ENCODE results near the gene PPP1R3D.

The PPP1R3D gene

GRCh38 chr20:59948828-59949720, 9.0 kb upstream of the PPP1R3D start:
- DNase-seq (ENCODE audit: low read depth in 1 of 2, low spot score in 1 of 2) = no peak

DNA sequence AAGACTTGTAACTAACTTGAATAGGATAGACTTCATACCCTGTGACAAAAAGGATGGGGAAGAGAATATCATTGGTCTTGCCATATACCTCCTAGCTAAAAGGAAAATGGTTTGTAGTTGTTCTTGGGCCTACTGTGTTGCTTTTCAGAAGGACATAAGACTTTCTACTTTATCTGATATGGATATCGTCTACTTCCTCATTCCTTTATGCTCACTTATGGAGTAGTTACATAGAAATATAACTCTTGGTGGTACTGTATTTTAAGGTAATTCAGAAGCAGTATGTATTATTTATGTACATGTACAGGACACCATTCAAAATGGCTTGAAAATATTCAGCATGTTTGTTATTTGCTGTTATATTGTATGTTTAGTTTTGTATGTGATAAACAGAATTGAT, 8.1 kb upstream of the PPP1R3D start:
- no peak for DNase-seq (ENCODE audit: low read depth in 1 of 2, low spot score in 1 of 2)

DNA sequence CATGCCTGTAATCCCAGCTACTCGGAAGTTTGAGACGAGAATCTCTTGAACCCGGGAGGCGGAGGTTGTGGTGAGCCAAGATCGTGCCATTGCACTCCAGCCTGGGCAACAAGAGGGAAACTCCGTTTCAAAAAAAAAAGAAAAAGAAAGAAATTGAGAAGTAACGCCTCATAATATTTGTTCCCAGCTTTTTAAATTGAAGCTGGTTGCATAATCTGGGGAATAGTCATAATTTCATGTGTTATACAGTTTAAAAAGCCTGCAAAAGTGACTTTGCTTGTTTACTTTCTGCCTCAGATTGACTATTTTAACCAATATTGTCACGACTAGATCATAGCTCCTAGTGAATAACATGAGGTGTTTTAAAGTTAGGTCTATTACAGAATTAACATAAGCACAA, 7.3 kb upstream of the PPP1R3D start:
- no peak for DNase-seq (ENCODE audit: low read depth in 1 of 2, low spot score in 1 of 2)

DNA sequence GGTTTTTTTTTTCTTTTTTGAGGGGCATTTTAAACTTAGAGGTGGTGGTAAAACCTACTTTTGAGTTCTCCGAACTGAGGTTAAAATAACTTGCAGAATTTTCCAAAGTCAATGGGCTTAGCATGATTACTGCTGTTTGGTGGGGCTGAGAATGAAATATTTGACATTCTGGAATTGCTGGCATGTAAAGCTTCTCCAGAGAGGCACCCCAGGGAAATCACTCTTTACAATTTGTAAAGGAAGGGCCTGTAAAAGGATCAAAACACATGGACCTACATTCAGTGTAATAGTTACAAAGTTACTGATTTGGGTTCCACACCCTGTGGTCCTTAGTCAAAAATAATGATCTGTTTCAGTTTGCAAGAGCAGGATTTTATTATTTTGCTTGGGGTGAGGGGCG, 5.6 kb upstream of the PPP1R3D start:
- DNase-seq (ENCODE audit: low read depth in 1 of 2, low spot score in 1 of 2) = no peak

GRCh38 chr20:59945175-59945574, 5.1 kb upstream of the PPP1R3D start:
- no peak for DNase-seq (ENCODE audit: low read depth in 1 of 2, low spot score in 1 of 2)

- no peak for DNase-seq (ENCODE audit: low read depth in 1 of 2, low spot score in 1 of 2)
These were observed 4.6 kb upstream of the PPP1R3D start for GRCh38 chr20:59944726-59945125.

- no peak for DNase-seq (ENCODE audit: low read depth in 1 of 2, low spot score in 1 of 2)
These were observed 2.1 kb upstream of the PPP1R3D start for GRCh38 chr20:59942245-59942644.

DNA sequence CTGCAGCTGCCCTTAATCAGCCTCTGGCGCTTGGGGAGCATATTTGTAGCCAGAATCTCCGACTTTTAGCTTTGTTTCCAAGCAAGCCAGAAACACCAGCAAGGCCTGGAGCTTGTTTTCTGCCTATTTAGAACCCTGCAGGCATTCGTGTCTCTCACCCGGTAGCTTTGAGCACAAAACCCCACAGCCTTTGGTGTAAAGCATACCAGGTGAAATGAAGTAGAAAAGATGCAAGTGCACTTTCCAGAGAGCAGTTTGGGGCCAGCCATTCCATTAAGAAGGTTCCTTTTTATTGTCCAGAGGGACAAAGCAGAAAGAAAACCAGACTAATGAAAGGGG, 820 bp upstream of the PPP1R3D start:
- DNase-seq (ENCODE audit: low read depth in 1 of 2, low spot score in 1 of 2) = no peak

DNA sequence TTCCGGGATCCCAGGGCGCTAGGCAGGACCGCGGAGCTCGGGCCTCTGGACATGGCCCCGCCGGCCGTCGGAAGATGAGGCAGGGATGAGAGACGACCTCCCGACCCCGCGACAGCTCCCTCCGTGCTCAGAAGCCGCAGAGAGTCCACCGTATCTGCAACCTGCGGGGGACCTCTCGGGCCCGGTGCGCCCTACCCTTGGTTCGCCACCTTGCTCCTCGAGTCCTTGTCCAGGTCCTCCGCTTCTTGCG, 301 bp downstream of the PPP1R3D start:
- DNase-seq (ENCODE audit: low read depth in 1 of 2, low spot score in 1 of 2) = no peak

DNA sequence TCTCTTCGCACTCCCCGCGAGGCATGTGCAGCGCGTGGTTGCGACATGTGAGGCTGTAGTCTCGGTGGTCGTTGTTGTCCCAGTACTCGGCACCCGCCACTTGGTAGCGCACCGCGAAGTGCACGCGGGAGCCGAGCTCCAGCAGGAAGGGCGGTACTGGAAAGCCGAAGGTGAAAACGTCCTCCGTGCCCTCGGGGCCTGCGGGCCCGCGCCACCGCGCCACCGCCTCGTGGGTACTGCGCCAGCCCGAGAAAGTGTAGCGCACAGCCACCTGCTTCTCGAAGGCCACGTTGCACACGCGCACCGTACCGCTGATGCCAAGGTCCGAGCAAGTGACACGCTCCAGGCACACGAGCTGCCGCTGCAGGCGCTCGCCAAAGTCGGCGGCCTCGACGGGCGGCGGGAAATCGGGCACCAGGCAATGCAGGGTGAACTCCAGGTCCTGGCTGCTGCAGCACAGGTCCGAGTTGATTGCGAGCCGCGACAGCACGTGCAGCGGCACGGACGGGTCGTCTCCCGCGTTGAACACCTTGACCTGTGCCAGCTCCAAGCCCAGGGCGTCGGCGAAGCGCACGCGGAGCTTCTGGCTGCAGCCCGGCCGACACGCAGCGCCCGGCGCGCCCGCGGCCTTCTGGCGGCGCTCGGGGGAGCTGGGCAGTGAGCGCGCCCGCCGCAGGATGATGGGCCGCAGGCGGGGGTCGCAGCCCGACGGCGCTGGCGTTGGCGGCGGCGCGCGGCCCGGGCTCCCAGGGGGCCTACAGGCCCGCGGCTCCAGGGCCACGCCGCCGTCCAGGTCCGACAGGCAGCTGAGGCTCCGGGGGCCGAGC, 840 bp downstream of the PPP1R3D start:
- DNase-seq (ENCODE audit: low read depth in 1 of 2, low spot score in 1 of 2) = no peak

DNA sequence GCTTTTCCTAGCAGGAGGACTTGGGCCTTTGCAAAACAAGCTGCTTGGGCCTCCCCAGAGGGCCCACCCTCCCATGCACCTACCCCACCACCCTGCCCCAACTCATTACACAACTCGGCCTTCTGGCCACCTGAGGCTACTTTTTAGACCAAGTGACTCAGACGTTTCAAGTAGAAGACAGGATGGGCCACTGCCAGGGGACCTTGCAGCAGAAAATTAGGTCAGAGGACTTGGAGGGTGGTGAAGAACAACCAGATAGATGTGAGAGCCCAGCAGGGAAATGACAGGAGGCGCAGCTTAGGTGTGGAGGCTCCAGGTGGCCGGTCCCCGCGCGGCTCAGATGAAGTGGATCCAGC, 1.4 kb downstream of the PPP1R3D start:
- no peak for DNase-seq (ENCODE audit: low read depth in 1 of 2, low spot score in 1 of 2)

DNA sequence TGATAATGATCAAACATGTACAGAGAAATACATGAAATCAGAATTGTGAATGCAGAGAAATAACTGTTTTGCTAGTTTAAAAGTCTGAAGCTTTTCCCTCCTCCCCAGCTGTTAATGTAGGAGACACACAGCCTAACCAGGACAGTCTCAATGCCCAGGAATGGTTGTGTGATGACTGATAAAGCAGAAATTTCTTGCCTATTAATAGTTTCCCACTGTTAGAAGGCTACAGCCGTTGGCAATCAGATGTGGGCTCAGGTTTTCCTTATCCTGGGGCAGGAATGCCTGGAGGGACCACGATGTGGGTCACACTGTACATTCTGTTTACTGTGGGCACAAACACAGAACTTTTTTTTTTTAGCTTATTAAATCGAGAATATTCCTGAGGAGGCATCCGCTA, 1.9 kb downstream of the PPP1R3D start:
- DNase-seq (ENCODE audit: low read depth in 1 of 2, low spot score in 1 of 2) = no peak

- DNase-seq (ENCODE audit: low read depth in 1 of 2, low spot score in 1 of 2) = no peak
These were observed 3.0 kb downstream of the PPP1R3D start for GRCh38 chr20:59937150-59937549.

- DNase-seq (ENCODE audit: low read depth in 1 of 2, low spot score in 1 of 2) = no peak
These were observed 3.7 kb downstream of the PPP1R3D start for GRCh38 chr20:59936409-59936808.

- DNase-seq (ENCODE audit: low read depth in 1 of 2, low spot score in 1 of 2) = no peak
These were observed 4.5 kb downstream of the PPP1R3D start for GRCh38 chr20:59935457-59936185.

- peak; percentile 62 to 73 for DNase-seq (ENCODE audit: low read depth in 1 of 2, low spot score in 1 of 2)
These were observed 6.1 kb downstream of the PPP1R3D start for GRCh38 chr20:59933849-59934585.

DNA sequence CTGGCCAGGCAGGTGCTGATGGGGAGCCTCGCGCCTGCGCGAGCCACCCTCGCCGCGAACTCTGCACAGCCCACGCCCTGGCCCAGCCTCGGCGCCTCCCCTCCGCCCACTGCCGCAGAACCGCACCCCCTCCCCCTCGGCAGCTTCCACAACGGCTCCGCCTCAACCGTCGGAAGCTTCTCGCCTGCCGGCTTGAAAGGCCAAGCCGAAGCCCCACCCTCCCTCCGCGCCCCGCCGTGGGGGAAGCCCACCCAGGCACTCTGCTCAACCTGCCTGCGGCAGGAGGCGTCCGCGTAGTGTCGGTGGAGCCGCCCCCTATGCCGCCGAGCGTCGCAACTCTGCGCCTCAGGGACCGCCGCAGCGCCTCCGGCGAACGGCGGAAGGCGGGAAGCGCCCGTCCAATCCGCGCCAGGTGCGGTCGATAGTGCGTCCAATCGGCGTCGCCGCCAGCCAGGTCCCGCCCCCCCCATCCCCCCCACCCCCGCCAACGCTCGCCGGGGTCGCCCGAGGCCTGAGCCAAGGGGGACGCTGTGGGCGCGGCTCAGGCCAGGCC, 6.7 kb downstream of the PPP1R3D start, which contains the start of gene SYCP2:
Gene SYCP2, minus strand, starts transcription at position 342 of the 553 bp plus-strand sequence. CDS start 11,224 bp downstream, outside the sequence.
- DNase-seq (ENCODE audit: low read depth in 1 of 2, low spot score in 1 of 2) = peak; percentile 22 to 54

- no peak for DNase-seq (ENCODE audit: low read depth in 1 of 2, low spot score in 1 of 2)
These were observed 7.3 kb downstream of the PPP1R3D start for GRCh38 chr20:59932616-59933295.

DNA sequence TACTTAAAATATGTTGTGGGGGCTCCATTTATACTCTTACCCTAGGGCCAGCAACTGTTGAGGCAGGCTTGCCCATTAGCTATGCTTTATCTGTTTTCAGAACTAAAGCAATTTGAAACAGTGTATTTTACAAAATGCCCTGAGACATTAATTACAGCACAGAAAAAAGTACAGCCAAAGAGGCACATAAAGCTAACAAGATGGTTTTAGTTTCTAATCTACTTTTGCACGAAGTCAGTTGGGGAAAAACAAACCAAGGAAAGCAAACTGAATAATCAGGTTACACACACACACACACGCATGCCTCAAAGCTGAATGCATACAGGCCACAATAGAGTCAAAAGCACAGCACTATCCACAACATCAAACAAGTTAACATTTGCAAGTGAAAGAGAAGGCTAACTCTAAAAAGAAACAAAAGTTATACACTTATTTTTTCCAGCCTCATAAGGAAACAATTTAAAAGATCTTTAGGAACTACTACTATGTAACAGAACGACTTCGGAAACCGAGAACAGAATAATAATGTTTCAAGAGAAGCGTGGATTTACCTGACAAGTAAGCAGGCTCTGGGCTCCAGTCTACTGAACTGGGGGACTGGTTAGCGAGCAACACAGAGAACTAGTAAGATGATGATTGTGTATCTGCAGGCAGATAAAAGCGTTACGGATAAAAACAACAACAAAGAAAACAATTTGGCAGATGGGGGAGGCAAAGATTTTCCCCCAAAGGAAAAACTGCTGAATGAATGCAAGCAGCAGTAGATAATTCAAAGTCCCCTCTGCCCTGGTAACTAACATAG, 8.4 kb downstream of the PPP1R3D start:
- DNase-seq (ENCODE audit: low read depth in 1 of 2, low spot score in 1 of 2) = no peak

DNA sequence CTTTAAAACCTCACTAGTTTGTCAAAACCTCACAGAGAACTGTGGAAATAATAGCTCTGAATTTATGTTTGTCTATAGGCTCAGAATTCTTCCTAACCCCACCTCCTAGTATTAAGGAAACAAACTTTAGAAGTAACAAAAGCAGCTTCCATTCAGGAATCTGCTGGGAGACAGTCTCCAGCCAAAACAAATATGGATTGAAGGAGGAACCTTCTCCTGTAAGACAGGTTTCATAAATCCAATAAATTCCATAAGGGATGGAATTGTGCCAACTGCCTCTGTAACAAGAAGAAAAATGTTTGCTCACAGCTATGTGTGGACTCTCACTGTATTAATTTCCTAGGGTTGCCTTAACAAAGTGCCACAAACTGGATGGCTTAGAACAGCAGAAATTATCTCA, 14.2 kb downstream of the PPP1R3D start:
- no peak for DNase-seq (ENCODE audit: low read depth in 1 of 2, low spot score in 1 of 2)

All from activated T-helper 1 cell treated with anti-CD3 and anti-CD28 coated beads, Interleukin-2, amount 50 U/mL, for 16 hours (primary cell).